ENCODE results near the gene RDH8. TPM values are rescaled to one million over a fixed set of nuclear protein-coding genes. Genes with fewer than 3 reads are reported as not detected.

RDH8 gene
- polyA plus RNA-seq (2013, experiment 1 of 2; ENCODE audit: insufficient read length) = not detected
- not detected for polyA plus RNA-seq (2013, experiment 2 of 2; ENCODE audit: insufficient read length)

- DNase-seq = no peak
These were observed at the start of gene RDH8 for GRCh38 chr19:10013316-10013715. RDH8 (plus strand) TSS chr19:10013483; CDS start chr19:10013498, 15 bp downstream.

GRCh38 chr19:9966024-9966423 lies 47.3 kb upstream of the RDH8 start:
- DNase-seq = no peak

GRCh38 chr19:9966448-9966847 lies 46.8 kb upstream of the RDH8 start:
- DNase-seq = no peak

GRCh38 chr19:9967326-9967725 lies 46.0 kb upstream of the RDH8 start:
- DNase-seq = peak; percentile 22

- no peak for DNase-seq
These were observed 44.2 kb upstream of the RDH8 start for GRCh38 chr19:9968820-9969687.

- no peak for DNase-seq
These were observed 43.7 kb upstream of the RDH8 start for GRCh38 chr19:9969688-9969975.

GRCh38 chr19:9970481-9970880 lies 42.8 kb upstream of the RDH8 start:
- DNase-seq = no peak

- DNase-seq = no peak
These were observed 42.0 kb upstream of the RDH8 start for GRCh38 chr19:9971166-9971897.

- DNase-seq = no peak
These were observed 41.2 kb upstream of the RDH8 start for GRCh38 chr19:9972103-9972502.

- peak; percentile 62 for DNase-seq
These were observed 31.6 kb upstream of the RDH8 start for GRCh38 chr19:9981406-9982260.

GRCh38 chr19:9986787-9987281 lies 26.4 kb upstream of the RDH8 start:
- no peak for DNase-seq

GRCh38 chr19:9989504-9989903 lies 23.8 kb upstream of the RDH8 start:
- DNase-seq = no peak

- DNase-seq = no peak
These were observed 21.7 kb upstream of the RDH8 start for GRCh38 chr19:9991425-9992191.

- DNase-seq = no peak
These were observed 18.2 kb upstream of the RDH8 start for GRCh38 chr19:9995084-9995483.

GRCh38 chr19:9995999-9996398 lies 17.3 kb upstream of the RDH8 start:
- DNase-seq = no peak

GRCh38 chr19:9996541-9996940 lies 16.7 kb upstream of the RDH8 start:
- peak; percentile 46 for DNase-seq

GRCh38 chr19:10000171-10000826 lies 13.0 kb upstream of the RDH8 start:
- DNase-seq = peak; percentile 71

GRCh38 chr19:10001899-10002298 lies 11.4 kb upstream of the RDH8 start:
- DNase-seq = no peak

GRCh38 chr19:10003271-10003670 lies 10.0 kb upstream of the RDH8 start:
- no peak for DNase-seq

- no peak for DNase-seq
These were observed 8.7 kb upstream of the RDH8 start for GRCh38 chr19:10004617-10005016.

GRCh38 chr19:10005632-10006334 lies 7.5 kb upstream of the RDH8 start:
- no peak for DNase-seq
